SK-N-SH (cell line): ENCODE measurements around the gene DGLUCY. TPM values are rescaled to one million over a fixed set of nuclear protein-coding genes. Genes with fewer than 3 reads are reported as not detected.
"Not testable (repeated sequence)": the region's sequence is repeated elsewhere in the genome, so short reads cannot be mapped to it uniquely, and the experiment has no call there.

Experiments
- CTCF ChIA-PET: fragments of 300-600, 350-600 bp; formaldehyde crosslinking; extraction: SDS; loops from one replicate; lab custom pipeline; 2021; lab: Yijun Ruan, JAX
- POLR2A ChIA-PET: fragments of 350-600 bp; sonication (Branson Sonifier 250); formaldehyde crosslinking; extraction: SDS; loops from one replicate; lab custom pipeline; 2020; ENCODE audit warnings: antibody characterized with exemption, inconsistent platforms; lab: Yijun Ruan, JAX
- DNase-seq: peaks from one replicate; pipeline ENCODE4 v3.0.0; 2012
- H2AFZ ChIP-seq: fragments of 200-600 bp; sonication (generic); 2 replicates; pipeline ENCODE4 v1.8.1; 2016; ENCODE audit warnings: antibody characterized with exemption, mild to moderate bottlenecking, low read depth
- H3F3A ChIP-seq: fragments of 200-600 bp; sonication (generic); replicated peaks from 2 replicates; pipeline ENCODE3; 2016; ENCODE audit warnings: antibody characterized with exemption, mild to moderate bottlenecking; ENCODE audit not compliant: insufficient read depth
- H3K27ac ChIP-seq, 2 experiments: fragments of 200-500 bp in 1 of 2; fragments of 200-600 bp in 1 of 2; sonication (Bioruptor generic) in 1 of 2; sonication (generic), shearing (Covaris generic) in 1 of 2; 2 replicates each; pipeline versions ENCODE4 v1.5.1 to v1.6.1; 2014 to 2016; ENCODE audit warnings: low read depth in 2 of 2, inconsistent platforms in 1 of 2, low read length in 1 of 2, mild to moderate bottlenecking in 1 of 2, mixed read lengths in 1 of 2
- H3K27me3 ChIP-seq: fragments of 200-600 bp; sonication (generic), shearing (Covaris generic); 2 replicates; pipeline ENCODE4 v1.6.1; 2016; ENCODE audit warnings: mixed run types; ENCODE audit not compliant: insufficient read depth
- H3K36me3 ChIP-seq, 2 experiments: fragments of 200-500 bp in 1 of 2; fragments of 200-600 bp in 1 of 2; sonication (Bioruptor generic) in 1 of 2; sonication (generic) in 1 of 2; replicated peaks in 1 of 2; 2 replicates each; pipeline versions ENCODE3 to v1.5.1; 2014 to 2016; ENCODE audit warnings: low read length in 1 of 2, mild to moderate bottlenecking in 1 of 2; ENCODE audit not compliant: insufficient read depth in 2 of 2, control insufficient read depth in 1 of 2
- H3K4me1 ChIP-seq, 2 experiments: fragments of 200-500 bp in 1 of 2; fragments of 200-600 bp in 1 of 2; sonication (Bioruptor generic) in 1 of 2; sonication (generic), shearing (Covaris generic) in 1 of 2; 2 replicates each; pipeline versions ENCODE4 v1.5.1 to v1.6.1; 2014 to 2016; ENCODE audit warnings: low read depth in 1 of 2, low read length in 1 of 2, mixed run types in 1 of 2; ENCODE audit not compliant: insufficient read depth in 2 of 2, control insufficient read depth in 1 of 2
- H3K4me2 ChIP-seq: fragments of 200-600 bp; sonication (generic), shearing (Covaris generic); 2 replicates; pipeline ENCODE4 v1.6.1; 2017; ENCODE audit warnings: mixed run types
- H3K4me3 ChIP-seq, 2 experiments: fragments of 200-500 bp in 1 of 2; fragments of 200-600 bp in 1 of 2; sonication (Bioruptor generic) in 1 of 2; sonication (generic), shearing (Covaris generic) in 1 of 2; 2 replicates each; pipeline versions ENCODE4 v1.5.1 to v1.8.1; 2014 to 2016; ENCODE audit warnings: low read depth in 2 of 2, inconsistent platforms in 1 of 2, low read length in 1 of 2, mild to moderate bottlenecking in 1 of 2, mixed read lengths in 1 of 2, moderate library complexity in 1 of 2
- H3K79me2 ChIP-seq: fragments of 200-600 bp; sonication (generic); 2 replicates; pipeline ENCODE4 v1.8.1; 2017; ENCODE audit warnings: mild to moderate bottlenecking; ENCODE audit not compliant: insufficient read depth
- H3K9ac ChIP-seq: fragments of 200-600 bp; sonication (generic); 2 replicates; pipeline ENCODE4 v1.6.1; 2017; ENCODE audit warnings: mixed run types
- H3K9me2 ChIP-seq: fragments of 200-600 bp; sonication (generic); 2 replicates; pipeline ENCODE4 v1.6.1; 2017; ENCODE audit warnings: mixed run types
- H3K9me3 ChIP-seq: fragments of 200-600 bp; sonication (generic); 2 replicates; pipeline ENCODE4 v1.6.1; 2017; ENCODE audit warnings: mixed run types, mild to moderate bottlenecking, moderate library complexity
- H4K20me1 ChIP-seq: fragments of 200-600 bp; sonication (generic); 2 replicates; pipeline ENCODE4 v1.6.1; 2017; ENCODE audit warnings: mild to moderate bottlenecking, mixed run types; ENCODE audit not compliant: insufficient read depth
- ELF1 ChIP-seq: IDR thresholded peaks from 2 replicates; pipeline ENCODE4 v1.4.0; 2012
- EP300 ChIP-seq, 2 experiments: IDR thresholded peaks; 2 replicates each; pipeline versions ENCODE4 v1.4.0 to v1.6.1; 2012; ENCODE audit warnings: borderline replicate concordance in 1 of 2, low read depth in 1 of 2, low read length in 1 of 2
- GATA2 ChIP-seq: sonication (generic); formaldehyde crosslinking; IDR thresholded peaks from 2 replicates; pipeline ENCODE4 v1.5.0; 2020; ENCODE audit warnings: mild to moderate bottlenecking, missing genetic modification reagents
- MEF2A ChIP-seq: IDR thresholded peaks from 2 replicates; pipeline ENCODE4 v1.4.0; 2012; ENCODE audit warnings: low read depth, borderline replicate concordance
- NRF1 ChIP-seq: IDR thresholded peaks from 2 replicates; pipeline ENCODE4 v1.6.1; 2012; ENCODE audit warnings: low read depth, mild to moderate bottlenecking, low read length
- PBX3 ChIP-seq: IDR thresholded peaks from 2 replicates; pipeline ENCODE4; 2012
- REST ChIP-seq: IDR thresholded peaks from 2 replicates; pipeline ENCODE4 v1.6.1; 2012; ENCODE audit warnings: mild to moderate bottlenecking, low read depth, low read length, moderate library complexity
- TEAD4 ChIP-seq: IDR thresholded peaks from 2 replicates; pipeline ENCODE4 v1.4.0; 2012; ENCODE audit warnings: mild to moderate bottlenecking, borderline replicate concordance; ENCODE audit not compliant: insufficient read depth
- USF2 ChIP-seq: fragments of 150-350 bp; IDR thresholded peaks from 2 replicates; pipeline ENCODE4 v1.6.1; 2017; ENCODE audit warnings: antibody characterized with exemption, low read length, low read depth, borderline replicate concordance
- WGBS: methylation state at CpG from one replicate; pipeline ENCODE4 v1.1.6; 2017; ENCODE audit warnings: low lambda C conversion rate; 5-methylcytosine and 5-hydroxymethylcytosine counted together
- polyA plus RNA-seq, 3 experiments: library from polyadenylated mRNA; depleted of rRNA; stranded (reverse); fragments of >200 nt; gene quantifications; 2 replicates each; pipeline ENCODE4 v1.2.3, GENCODE V29; 2012

DGLUCY gene
- polyA plus RNA-seq, 1 of the 3 experiments (the other 2 are of a cell fraction): 17.2 TPM

GRCh38 chr14:91225025-91225424 lies 111.2 kb downstream of the DGLUCY start:
- Histone ChIP-seq H3K4me2 (no peak overlapping the region), H3K4me1 (no peaks in the 10 kb centered on the region; a peak in 1 of 4 replicates), H3K9ac (no peak overlapping the region), H3K9me2 (no peaks in the 10 kb centered on the region), H2AFZ (no peak overlapping the region), H3K27me3 (no peaks in the 10 kb centered on the region), H3K9me3 (no peaks in the 10 kb centered on the region), H3F3A (no peaks in the 10 kb centered on the region)
- WGBS: 83% methylated on average over 7 of the region's 7 CpGs
- TF ChIP-seq TEAD4 (no peak), PBX3 (no peak), GATA2 (no peak), ELF1 (no peak), NRF1 (no peak), REST (no peak), EP300 (IDR thresholded peaks at IDR 0.05; ENCODE audit: borderline replicate concordance in 1 of 2, low read depth in 1 of 2, low read length in 1 of 2) (no peak), USF2 (no peak), MEF2A (no peak)
- TF ChIP-seq, all 33 proteins: peak for 0
- peaks cover 0 to 3% of the 10 kb centered on the region in 2 experiments for H3K36me3 ChIP-seq
- no peak overlapping the region for H3K27ac ChIP-seq
- no peaks in the 10 kb centered on the region for H4K20me1 ChIP-seq
- DNase-seq: no peak
- ChIA-PET POLR2A (no interaction called here), CTCF (no interaction called here)
- H3K4me3 ChIP-seq: no peak overlapping the region
- H3K79me2 ChIP-seq: no peaks in the 10 kb centered on the region

GRCh38 chr14:91226360-91226759 lies 112.5 kb downstream of the DGLUCY start:
- WGBS: 93% methylated on average over 4 of the region's 4 CpGs
- H3F3A ChIP-seq, H3K4me3 ChIP-seq, H3K9me3 ChIP-seq, H4K20me1 ChIP-seq, H2AFZ ChIP-seq, H3K27me3 ChIP-seq, H3K4me2 ChIP-seq, H3K79me2 ChIP-seq, H3K4me1 ChIP-seq, DNase-seq, H3K27ac ChIP-seq, H3K36me3 ChIP-seq, H3K9ac ChIP-seq, POLR2A ChIA-PET, H3K9me2 ChIP-seq: not testable (repeated sequence)
- CTCF ChIA-PET: interaction anchor here (1.7 kb wide), 1 partner anchor 49 kb away, joined by 7 read pairs; no protein-coding TSS in a partner anchor
